ENCODE measurements around the gene PDZRN3. TPM values are rescaled to one million over a fixed set of nuclear protein-coding genes. Genes with fewer than 3 reads are reported as not detected.

PDZRN3 gene
- total and polyA plus RNA-seq, 2 experiments from 2014 or later = 7.5 to 14.0 TPM

- H3K79me2 ChIP-seq (replicated peaks; ENCODE audit: insufficient read depth) = no peaks in the 10 kb centered on the region
- no peak for ATAC-seq
- DNase-seq (ENCODE audit: low spot score) = no peak
- Mint-ChIP-seq H3K36me3 (ENCODE audit: low read depth) (peaks cover 11% of the 10 kb centered on the region; the same call in 2 of the 3 replicates), H3K9me3 (peaks cover 24% of the 10 kb centered on the region), H3K27ac (no peak overlapping the region), H3K4me1 (no peaks in the 10 kb centered on the region), H3K4me3 (no peak overlapping the region), H3K27me3 (ENCODE audit: insufficient read depth, low read depth, poor library complexity) (peaks cover 1% of the 10 kb centered on the region)
- H3K4me1 ChIP-seq (ENCODE audit: insufficient read depth) = no peaks in the 10 kb centered on the region
- no peak overlapping the region for H3K27ac ChIP-seq (ENCODE audit: low read depth)
- H3K4me2 ChIP-seq = no peak overlapping the region
- TF ChIP-seq CREB1 (CRISPR knock-in tag; IDR thresholded peaks at IDR 0.05; ENCODE audit: low read depth) = no peak
- TF ChIP-seq EZH2phosphoT487 (IDR thresholded peaks at IDR 0.05; ENCODE audit: unreplicated experiment) = no peak
- TF ChIP-seq ETS1 (IDR thresholded peaks at IDR 0.05) = no peak
- no peak for TF ChIP-seq REST (IDR thresholded peaks at IDR 0.05; ENCODE audit: unreplicated experiment)
- TF ChIP-seq CTCF (conservative IDR thresholded peaks at IDR 0.05; ENCODE audit: low read depth in 2 of 2) = no peak
- no peak for TF ChIP-seq ZNF331 (CRISPR knock-in tag; IDR thresholded peaks at IDR 0.05; ENCODE audit: low read depth)
- no peak for TF ChIP-seq STAT1 (IDR thresholded peaks at IDR 0.05; ENCODE audit: unreplicated experiment)
- TF ChIP-seq JUNB (IDR thresholded peaks at IDR 0.05; ENCODE audit: unreplicated experiment) = no peak
- TF ChIP-seq NANOG (IDR thresholded peaks at IDR 0.05; ENCODE audit: borderline replicate concordance) = no peak
- no peak for TF ChIP-seq ZNF114 (CRISPR knock-in tag; IDR thresholded peaks at IDR 0.05)
- TF ChIP-seq ZNF462 (CRISPR knock-in tag; IDR thresholded peaks at IDR 0.05) = no peak
- no peak for TF ChIP-seq POLR2AphosphoS5 (IDR thresholded peaks at IDR 0.05; ENCODE audit: low read depth)
- no peaks in the 10 kb centered on the region for H3F3A ChIP-seq (replicated peaks; ENCODE audit: low read depth)
- no peak overlapping the region for H2AFZ ChIP-seq
- no peak overlapping the region for H3K4me3 ChIP-seq
- 0 out of 2 replicates have a peak, but pooled peaks cover 4% of the 10 kb centered on the region for H3K36me3 ChIP-seq (ENCODE audit: insufficient read depth)
- H4K20me1 ChIP-seq (replicated peaks; ENCODE audit: insufficient read depth) = no peaks in the 10 kb centered on the region
- H3K27me3 ChIP-seq (ENCODE audit: insufficient read depth) = no peaks in the 10 kb centered on the region
- H3K9me2 ChIP-seq (ENCODE audit: insufficient read depth) = peaks cover 8% of the 10 kb centered on the region; the same call in 1 of the 2 replicates
Observed at GRCh38 chr3:73378207-73378606, 246.5 kb downstream of the PDZRN3 start.
